Measurements from ENCODE around the gene GOLGB1.
"Not testable (repeated sequence)": the region's sequence is repeated elsewhere in the genome, so short reads cannot be mapped to it uniquely, and the experiment has no call there.

Gene GOLGB1

DNA sequence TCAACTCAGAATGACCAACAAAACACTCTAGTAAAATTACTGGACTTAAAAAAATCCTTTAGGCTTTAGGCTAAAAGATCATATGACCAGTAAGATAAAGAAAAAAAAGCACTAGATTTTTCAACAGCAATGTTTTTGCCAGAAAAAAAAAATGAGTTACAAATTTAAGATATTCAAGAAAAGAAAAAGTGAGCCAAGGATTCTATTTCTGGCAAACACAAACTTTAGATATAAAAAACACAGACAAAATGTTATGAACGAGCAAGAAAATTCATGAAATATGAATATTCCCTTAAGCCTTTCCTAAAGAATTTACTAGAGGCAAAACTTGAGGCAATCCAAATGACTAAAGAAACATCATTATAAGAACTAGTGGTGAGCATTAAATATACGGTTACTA, 8.6 kb downstream of the GOLGB1 start:
- no peak for DNase-seq (ENCODE audit: low read depth in 2 of 2)

DNA sequence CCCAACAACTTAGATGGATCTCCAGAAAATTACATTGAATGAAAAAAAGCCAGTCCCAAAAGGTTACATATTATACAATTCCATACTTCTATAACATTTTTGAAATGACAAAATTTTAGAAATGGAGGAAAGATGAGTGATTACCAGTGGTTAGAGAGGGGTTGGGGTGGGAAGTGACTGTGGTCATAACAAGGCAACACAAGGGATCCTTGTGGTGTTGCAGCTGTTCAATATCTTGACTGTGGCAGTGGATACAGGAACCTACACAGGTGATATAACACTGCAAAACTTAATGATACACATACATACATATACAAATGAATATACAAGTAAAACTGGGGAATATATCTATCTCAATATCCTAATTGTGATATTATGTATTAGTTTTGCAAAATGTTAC, 9.6 kb downstream of the GOLGB1 start:
- no peak for DNase-seq (ENCODE audit: low read depth in 2 of 2)

DNA sequence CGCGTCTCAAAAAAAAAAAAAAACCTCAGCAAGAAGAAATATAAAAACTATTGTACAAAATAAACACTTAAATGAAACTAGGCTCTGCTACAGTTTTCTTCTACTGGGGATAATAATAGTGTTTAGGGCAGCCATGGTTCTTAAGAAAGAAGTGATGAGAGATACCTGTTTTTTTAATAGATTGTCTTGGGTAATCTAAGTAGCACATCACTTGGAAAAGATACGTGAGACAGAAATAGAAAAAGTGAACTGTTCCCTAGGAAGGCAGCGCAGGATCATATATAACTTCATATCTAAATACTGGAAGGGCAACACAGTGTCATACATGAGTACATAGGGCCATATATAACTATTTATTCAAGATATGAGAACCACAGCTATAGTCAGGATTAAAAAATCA, 11.9 kb downstream of the GOLGB1 start:
- DNase-seq (ENCODE audit: low read depth in 2 of 2): no peak

DNA sequence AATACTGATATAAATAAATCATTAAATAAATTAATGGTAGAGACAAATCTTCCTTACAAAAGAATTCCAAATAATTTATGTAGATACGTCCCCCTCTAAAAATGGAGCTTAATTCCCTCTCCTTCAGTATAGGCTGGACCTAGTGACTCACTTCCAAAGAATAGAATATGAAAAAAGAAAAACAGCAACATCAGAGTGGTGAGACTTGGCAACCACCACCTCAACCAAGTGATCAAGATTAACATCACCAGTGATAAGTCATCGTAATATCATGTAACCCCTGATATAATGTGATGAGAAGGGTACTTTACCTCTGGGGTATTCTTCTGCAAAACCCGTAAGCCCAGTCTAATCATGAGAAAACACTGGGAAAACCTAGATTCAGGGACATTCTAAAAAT, 13.4 kb downstream of the GOLGB1 start:
- DNase-seq (ENCODE audit: low read depth in 2 of 2): no peak

DNA sequence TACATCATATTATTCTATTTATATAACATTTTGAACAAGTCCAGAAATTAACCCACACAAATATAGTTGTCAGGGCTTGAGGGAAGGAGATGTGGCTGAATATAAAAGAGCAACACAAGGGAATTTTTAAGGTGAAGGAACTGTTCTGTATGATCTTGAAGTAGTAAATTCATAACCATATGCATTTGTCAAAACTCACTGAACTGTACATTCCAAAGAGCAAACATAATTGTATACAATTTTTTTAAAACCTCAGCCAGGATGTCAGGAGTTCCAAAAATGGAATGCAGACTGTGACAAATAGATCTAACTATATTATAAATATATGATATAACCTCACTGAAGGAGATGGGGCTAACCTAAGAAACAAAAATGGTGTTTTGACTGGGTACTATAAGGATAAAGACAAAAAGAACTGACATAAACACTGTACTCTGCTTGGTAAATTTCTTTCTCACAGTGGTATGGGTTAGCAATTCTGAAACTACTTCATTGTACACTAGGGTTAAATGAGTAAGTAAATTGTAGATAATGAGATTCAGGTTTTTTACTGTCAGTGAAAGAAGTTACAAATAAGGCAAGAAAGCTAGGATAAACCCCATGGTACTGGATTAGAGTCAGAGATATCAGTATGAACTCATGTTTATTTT, 14.4 kb downstream of the GOLGB1 start:
- no peak for DNase-seq (ENCODE audit: low read depth in 2 of 2)

DNA sequence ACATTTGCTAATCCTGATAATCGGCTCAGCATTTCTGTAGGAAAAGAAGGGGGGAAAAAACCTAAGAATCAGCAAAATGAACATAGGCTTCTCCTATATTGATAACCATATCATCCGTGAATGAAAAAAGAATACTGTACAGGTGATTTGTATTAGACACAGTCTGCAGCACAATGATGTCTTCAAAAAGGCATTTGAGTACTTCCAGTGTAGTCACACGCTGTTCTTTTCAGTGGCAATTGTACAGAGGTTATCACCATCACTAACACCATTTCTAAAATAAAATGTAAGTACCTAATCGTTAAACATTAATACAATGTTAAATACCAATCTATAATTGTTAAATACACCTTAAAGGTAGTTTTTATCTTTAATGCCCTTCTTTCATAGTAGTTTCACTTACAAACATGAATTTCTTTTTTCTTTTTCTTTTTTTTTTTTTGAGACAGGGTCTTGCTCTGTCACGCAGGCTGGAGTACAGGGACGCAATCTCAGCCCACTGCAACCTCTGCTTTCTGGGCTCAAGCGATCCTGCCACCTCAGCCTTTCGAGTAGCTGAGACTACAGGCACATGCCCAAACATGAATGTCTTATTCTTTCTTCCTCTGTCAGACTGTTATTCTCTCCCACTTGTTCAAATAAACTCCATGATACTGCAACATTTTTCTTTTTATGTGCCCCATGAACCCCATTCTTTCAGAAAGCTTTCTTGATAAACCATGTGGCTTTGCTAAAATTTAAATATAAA, 18.4 kb downstream of the GOLGB1 start:
- no peak for DNase-seq (ENCODE audit: low read depth in 2 of 2)

DNA sequence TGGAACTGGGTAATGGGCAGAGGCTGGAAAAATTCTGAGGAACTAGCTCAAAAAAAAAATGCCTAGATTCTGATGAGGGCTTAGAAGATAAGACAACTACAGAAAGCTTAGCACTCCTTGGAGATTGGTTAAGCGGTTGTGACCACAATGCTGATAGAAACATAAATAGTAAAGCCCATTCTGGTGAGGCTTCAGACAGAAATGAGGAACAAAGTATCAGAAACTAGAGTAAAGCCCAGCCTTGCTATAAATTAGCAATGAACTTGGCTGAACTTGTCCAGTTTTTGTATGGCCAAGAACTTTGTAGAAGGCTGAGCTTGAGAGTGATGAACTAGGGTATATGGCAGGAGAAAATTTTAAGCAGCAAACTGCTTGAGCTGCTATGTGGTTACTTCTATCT, 25.4 kb downstream of the GOLGB1 start:
- DNase-seq (ENCODE audit: low read depth in 2 of 2): no peak

DNA sequence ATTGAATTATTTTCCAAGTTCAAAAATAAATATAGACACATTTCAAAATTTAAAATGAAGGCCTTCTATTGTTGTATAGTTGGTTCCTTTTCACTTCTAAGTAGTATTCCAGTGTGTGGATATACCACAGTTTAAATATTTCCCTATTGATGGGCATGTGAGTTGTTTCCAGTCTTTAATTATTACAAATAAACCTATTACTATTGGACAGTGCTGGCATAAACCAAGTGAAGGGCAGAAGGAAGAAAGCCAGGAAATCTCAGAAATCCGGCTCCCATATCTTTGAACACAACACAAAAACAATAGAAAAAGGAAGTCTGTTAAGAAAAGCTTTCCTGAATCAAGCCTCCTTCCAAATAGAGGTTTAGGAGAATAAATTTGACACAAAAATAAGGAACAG, 26.1 kb downstream of the GOLGB1 start:
- no peak for DNase-seq (ENCODE audit: low read depth in 2 of 2)

DNA sequence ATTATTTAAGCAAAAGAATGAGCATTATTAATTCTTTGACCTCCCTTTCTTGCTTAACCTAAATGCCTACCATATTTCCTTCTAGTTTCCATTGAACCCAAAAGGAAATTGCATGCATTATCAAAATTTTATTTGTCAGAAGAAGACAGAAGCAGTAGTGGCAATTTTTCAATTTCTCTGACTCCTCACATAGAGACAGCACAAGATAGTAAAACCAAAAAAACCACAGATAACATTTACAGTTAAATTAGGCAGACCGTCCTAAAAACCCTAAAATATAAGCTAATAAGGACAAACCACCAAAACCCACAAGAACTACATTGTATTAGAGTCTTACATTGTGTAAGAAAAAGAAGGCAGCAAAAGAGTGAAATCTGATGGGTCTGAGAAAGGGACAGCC, 27.1 kb downstream of the GOLGB1 start:
- DNase-seq (ENCODE audit: low read depth in 2 of 2): no peak

DNA sequence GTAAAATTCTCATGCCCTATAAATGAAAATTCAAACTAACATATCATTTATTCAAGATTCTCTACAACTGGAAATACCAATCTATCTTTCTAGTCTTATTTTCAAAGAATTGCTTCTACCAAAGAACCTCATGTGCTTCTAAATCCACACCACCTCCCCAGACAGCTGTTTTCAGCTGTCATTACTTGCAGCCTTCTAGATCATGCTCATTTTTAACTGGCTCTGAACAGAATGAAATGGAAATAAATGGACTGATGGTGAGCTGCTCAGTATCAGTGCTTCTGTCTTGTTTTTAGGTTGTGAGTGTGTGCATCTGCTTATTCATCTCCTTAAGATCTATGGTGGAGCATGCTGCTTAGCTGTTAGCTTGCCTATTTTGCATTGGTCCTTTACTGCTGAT, 29.4 kb downstream of the GOLGB1 start:
- DNase-seq (ENCODE audit: low read depth in 2 of 2): no peak

DNA sequence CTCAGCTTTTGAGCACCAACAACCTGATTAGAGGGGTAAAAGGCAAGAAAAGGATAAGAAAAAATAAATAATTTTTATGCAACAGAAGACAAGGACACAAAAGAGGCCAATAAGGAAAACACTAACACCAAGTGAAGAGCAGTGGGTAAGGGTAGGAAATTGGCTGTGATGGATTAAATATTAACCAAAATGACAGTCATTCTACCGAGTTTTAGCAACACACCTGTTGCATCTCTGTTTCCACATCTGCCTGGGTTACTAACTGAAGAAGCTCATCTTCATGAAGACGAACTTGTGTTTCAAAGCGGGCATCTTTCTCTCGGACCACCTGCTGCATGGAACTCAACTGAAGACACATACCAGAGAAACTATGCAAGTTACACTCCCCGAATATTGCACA, 30.1 kb downstream of the GOLGB1 start:
- DNase-seq (ENCODE audit: low read depth in 2 of 2): no peak

DNA sequence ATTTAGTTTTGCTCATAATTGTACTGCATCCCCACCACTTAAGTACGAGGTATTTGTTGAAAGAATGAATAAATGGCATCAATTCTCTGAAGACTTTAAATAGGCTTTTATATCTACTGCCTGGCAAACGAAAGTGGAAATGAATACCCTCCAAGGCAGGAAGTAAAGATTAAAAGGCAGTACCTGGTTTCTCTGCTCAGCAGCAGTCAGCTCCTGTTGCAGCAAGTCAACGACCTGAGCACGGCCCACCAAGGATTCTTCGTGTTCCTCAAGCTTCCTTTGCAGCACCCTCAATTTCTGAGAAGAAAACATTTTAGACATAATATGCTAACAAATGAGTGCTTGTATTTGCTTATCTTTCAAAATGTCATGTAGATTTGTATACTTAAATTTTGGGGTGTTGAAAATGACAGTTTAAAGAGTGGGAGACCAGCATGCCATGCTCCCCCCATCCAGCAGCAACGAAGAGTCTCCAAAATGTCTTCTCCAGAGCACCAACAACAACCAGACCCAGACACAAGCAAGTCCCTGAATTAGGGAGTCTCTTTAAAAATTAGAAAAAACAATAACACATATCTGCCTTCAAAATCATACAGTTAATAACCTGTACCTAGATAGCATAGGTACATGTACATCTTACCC, 31.2 kb downstream of the GOLGB1 start:
- DNase-seq (ENCODE audit: low read depth in 2 of 2): no peak

DNA sequence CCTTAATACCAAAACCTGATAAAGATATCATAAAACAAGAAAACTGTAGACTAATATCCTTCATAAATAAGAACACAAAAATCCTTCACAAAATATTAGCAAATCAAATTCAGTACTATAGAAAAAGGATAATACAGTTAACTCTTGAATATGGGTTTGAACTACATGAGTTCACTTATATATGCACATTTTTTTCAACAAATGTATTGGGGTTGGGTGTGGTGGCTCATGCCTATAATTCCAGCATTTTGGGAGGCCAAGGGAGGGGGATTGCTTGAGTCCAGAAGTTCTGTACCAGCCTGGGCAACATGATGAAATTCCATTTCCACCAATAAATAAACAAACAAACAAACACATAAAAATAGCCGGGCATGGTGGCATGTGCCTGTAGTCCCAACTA, 39.2 kb downstream of the GOLGB1 start:
- DNase-seq (ENCODE audit: low read depth in 2 of 2): no peak

DNA sequence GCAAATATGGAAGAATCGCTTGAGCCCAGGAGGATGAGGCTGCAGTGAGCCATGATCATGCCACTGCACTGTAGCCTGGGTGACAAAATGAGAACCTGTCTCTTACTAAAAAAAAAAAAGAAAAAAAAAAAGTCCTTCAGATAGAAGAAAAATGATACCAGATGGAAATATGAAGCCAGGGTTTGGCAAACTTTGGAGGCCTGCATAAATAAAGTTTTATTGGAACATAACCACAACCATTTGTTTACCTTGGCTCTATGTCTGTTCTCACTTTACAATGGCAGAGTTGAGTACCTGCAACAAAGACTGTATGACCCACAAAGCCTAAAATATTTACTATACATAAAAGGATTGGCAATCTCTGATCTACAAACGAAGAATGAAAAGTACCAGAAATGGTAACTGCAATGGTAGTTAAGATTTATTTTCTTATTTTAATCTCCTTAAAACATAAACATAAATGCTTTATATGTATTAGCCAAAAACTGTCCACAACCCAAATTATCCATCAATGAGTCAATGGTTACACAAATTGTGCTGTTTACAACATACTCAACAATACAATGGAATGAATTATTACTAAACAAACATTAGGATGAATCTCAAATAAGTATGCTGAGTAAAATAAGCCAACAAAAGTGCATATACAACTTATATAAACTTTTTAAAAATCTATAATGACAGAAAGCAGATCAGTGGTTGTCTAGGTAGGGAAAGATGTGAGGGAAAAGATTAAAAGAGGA, 41.8 kb downstream of the GOLGB1 start:
- DNase-seq (ENCODE audit: low read depth in 2 of 2): no peak

DNA sequence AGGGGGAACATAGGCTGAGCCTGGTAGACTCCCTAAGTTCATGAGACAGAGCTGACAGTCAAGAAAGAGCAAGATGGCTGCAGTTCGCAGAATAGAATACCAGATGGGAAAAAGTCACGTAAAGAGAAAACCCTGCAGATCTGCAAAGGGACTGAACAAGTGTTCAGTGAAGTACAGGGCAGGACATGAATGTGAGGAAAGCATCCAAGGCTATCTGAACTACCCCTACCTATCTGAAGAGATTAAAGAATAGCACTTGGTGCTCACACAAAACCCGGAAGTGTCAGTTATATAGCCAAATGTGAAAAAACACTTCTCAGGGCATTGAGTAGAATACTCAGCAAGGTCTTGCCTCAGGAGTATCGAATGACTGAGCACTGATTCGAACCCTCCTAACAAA, 44.0 kb downstream of the GOLGB1 start:
- no peak for DNase-seq (ENCODE audit: low read depth in 2 of 2)

DNA sequence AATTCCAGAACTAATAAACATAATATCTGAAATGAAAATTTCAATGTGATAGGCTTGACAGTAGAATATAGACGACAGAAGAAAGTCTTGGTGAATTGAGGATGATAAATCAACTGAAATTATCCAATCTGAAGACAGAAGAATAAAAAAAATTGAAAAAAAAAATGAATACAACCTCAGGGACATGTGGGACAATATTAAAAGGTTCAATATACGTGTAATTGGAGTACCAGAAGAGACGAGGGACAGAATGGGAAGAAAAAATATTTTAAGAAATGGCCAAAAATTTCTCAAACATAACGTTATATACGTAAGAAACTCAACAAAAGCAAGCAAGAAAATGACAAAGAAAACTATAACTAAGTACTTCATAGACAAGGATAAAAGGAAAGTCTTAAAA, 45.6 kb downstream of the GOLGB1 start:
- DNase-seq (ENCODE audit: low read depth in 2 of 2): no peak

DNA sequence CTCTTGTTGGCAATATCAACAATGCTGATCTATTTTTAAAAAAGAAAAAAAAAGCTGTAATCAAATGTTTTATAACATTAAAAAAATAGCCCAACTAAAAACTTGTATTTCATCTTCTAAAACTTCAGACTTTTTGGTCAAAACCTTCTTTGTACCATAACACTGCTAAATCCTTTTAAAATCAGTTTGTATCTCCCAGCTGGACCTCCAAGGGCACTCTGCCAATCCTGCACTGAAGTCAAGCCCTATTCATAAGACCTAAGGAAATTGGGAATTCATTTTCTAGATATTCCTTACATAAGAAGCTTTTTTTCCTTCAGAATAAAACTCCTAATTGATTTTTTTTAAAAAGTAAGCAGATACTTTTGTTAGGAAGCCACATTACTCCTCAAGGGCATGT, 50.6 kb downstream of the GOLGB1 start:
- DNase-seq (ENCODE audit: low read depth in 2 of 2): no peak

DNA sequence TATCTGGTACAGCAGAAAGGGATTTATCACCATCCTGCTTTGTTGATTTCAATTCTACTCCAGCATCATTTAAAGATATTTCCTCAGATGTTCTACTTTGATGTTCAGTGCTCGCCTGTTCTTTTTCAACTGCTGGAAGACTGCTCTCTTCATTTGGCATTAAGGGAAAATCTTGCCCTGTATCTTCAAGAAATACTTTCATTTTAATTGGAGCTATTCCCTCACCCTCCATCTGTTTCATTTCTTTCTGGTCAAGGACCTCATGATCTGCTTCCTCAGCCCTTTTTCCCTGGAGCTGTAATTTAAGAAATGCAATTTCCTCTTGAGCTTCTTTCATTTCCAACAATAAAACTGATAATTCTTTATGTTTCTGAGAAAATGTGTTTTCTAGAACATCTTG, 51.1 kb downstream of the GOLGB1 start:
- DNase-seq (ENCODE audit: low read depth in 2 of 2): no peak

DNA sequence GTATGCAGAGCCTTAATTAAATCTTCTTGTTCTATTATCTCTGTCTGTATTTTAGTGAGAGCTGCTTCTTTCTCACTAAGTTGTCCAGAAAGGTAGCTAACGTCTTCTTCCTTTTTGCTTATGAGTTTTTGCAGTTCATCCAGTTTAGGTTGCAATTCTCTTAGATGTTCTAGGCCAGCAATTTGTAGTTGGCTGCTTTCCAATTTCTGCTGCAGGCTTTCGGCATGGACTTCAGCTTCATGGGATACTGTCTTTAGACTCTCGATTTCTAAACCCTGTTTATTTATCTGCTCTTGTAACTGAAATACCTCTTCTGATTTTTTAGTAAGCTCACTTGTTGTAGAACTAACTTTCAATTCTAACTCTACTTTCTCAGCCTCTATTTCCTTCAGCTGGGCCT, 53.4 kb downstream of the GOLGB1 start:
- DNase-seq (ENCODE audit: low read depth in 2 of 2): no peak

DNA sequence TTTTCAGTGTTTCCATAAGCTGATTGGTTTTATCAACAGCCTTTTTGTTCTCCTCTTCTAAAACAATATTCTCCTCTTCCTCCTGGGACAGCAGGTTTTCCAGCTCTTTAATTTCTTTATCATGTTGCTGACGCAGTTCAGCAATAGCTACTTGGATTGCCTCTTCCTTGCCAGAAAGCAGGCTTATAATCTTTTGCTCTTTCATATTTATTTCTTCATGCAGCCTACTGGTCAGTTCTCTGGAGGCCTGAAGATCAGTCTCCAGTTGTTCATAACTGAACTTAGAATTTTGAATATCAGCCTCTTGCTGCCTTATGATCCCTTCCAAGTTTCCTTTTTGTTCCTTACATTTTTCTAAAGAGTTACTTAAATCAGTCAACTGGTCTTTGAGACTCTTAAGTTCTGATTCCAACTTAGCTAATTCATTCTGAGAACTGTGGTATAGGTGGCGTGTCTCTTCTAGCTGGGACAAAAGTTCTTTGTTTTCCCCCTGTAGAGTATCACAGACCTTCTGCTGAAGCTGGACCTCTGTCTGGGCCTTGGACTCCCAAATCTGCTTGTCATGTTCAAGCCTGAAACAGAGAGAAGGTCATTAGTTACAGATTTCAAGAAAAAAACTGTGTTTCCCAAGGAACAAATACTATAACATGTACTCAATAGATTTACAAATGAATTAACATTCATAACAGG, 57.4 kb downstream of the GOLGB1 start:
- DNase-seq (ENCODE audit: low read depth in 2 of 2): no peak

DNA sequence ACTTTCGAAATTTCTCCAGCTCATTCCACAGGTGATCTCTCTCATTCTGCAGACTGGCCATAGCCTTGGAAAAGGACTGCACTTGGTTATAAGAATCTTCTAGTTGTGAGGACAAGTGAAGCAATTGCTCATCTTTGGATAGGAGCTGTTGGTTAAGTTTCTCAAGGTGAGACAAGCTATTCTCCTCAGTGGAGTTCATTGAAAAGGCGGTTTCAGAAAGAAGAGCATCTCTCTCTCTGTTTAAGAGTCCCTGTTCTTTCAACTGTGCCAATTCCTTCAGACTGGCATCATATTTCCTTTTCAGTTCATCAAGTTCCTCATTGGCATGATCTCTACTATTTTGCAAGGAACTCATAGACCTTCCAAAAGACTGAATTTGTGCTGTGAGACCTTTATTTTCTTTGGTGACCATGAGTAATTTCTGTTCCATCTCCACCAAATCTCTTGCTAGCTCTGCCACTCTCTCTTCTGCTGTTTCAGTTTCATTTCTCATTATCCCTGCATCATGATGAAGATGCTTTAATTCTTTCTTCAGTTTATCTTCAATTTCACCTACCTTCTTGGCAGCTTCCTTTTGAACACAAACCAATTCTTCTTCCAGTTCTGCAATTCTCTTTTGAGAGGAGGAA, 58.6 kb downstream of the GOLGB1 start:
- DNase-seq (ENCODE audit: low read depth in 2 of 2): no peak

DNA sequence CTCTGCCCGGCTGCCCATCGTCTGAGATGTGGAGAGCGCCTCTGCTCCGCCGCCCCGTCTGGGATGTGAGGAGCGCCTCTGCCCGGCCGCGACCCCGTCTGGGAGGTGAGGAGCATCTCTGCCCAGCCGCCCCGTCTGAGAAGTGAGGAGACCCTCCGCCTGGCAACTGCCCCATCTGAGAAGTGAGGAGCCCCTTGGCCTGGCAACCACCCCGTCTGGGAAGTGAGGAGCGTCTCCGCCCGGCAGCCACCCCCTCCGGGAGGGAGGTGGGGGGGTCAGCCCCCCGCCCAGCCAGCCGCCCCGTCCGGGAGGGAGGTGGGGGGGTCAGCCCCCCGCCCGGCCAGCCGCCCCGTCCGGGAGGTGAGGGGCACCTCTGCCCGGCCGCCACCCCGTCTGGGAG, 60.8 kb downstream of the GOLGB1 start:
- DNase-seq (ENCODE audit: low read depth in 2 of 2): not testable (repeated sequence)
